Tibial nerve (tissue), 4 donors: Measurements from ENCODE around the gene P2RX7. TPM values are rescaled to one million over a fixed set of nuclear protein-coding genes. Genes with fewer than 3 reads are reported as not detected.

ENCODE experiments used
- DNase-seq, 2 donors: peaks; one replicate each; pipeline ENCODE4 v3.0.0-alpha.2; 2019; ENCODE audit warnings: low spot score in 2 of 2
- H3K27ac ChIP-seq, 4 donors: fragments of 200-600 bp; sonication (generic) in 3 of 4; one replicate each; pipeline ENCODE4 v1.5.1; 2017 to 2019; ENCODE audit warnings: mild to moderate bottlenecking in 1 of 4
- H3K27me3 ChIP-seq, 2 donors: fragments of 200-600 bp; sonication (generic) in 1 of 2; one replicate each; pipeline versions ENCODE4 v1.5.1 to v1.6.0; 2017 to 2019
- H3K36me3 ChIP-seq, 3 donors: fragments of 200-600 bp; sonication (generic); one replicate each; pipeline ENCODE4 v1.5.1; 2018 to 2019
- H3K4me1 ChIP-seq, 4 donors: fragments of 200-600 bp; sonication (generic) in 3 of 4; one replicate each; pipeline ENCODE4 v1.5.1; 2017 to 2019
- H3K4me3 ChIP-seq, 4 donors: fragments of 200-600 bp; sonication (generic) in 3 of 4; one replicate each; pipeline ENCODE4 v1.5.1; 2017 to 2019; ENCODE audit warnings: mild to moderate bottlenecking in 1 of 4, moderate library complexity in 1 of 4
- H3K9me3 ChIP-seq, 4 donors: fragments of 200-600 bp; sonication (generic) in 3 of 4; one replicate each; pipeline ENCODE4 v1.5.1; 2017 to 2019
- CTCF ChIP-seq, 5 experiments: fragments of 200-600 bp in 3 of 5; fragments of 450-650 bp in 2 of 5; sonication (generic) in 3 of 5; IDR thresholded peaks; one replicate each; pipeline ENCODE4 v1.5.1; 2016 to 2019; ENCODE audit warnings: antibody characterized with exemption in 5 of 5, mild to moderate bottlenecking in 3 of 5, moderate library complexity in 2 of 5
- EP300 ChIP-seq, 2 donors: sonication (generic); formaldehyde crosslinking; IDR thresholded peaks; one replicate each; pipeline ENCODE4 v1.6.1; 2017; ENCODE audit warnings: antibody characterized with exemption in 2 of 2, mild to moderate bottlenecking in 1 of 2
- POLR2A ChIP-seq, 2 donors: fragments of 450-650 bp; IDR thresholded peaks; one replicate each; pipeline ENCODE4 v1.6.1; 2017; ENCODE audit warnings: antibody characterized with exemption in 2 of 2, mild to moderate bottlenecking in 2 of 2, moderate library complexity in 2 of 2
- WGBS, 2 donors: methylation state at CpG; one replicate each; pipeline ENCODE4 v1.1.5; 2018; 5-methylcytosine and 5-hydroxymethylcytosine counted together
- total RNA-seq, 4 donors: library from RNA; depleted of rRNA; stranded (reverse); fragments of >200 nt; gene quantifications; one replicate each; pipeline ENCODE4 v1.1.0, GENCODE V29; 2016

Gene P2RX7
- total RNA-seq, 4 donors from 2014 or later, result 5.2 to 13.8 (median 9.5) TPM

DNA sequence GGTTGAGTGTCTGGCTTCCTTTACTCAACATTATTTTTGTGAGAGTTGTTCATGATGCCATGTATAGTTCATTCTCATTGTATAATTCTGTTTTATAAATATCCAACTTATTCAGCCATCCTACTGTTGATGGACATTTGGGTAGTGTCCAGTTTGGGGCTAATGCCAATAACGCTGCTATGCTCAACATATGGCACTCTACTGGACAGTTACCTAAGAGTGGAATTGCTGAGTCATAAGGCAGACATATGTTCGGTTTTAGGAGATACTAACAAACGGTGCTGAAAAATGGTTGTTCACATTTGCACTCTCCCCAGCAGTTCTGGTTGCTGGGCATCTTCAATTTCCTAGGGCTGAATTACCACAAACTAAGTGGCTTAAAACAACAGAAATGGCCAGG, 48.5 kb downstream of the P2RX7 start:
- H3K27ac ChIP-seq, result no peak overlapping the region
- H3K4me1 ChIP-seq, result no peaks in the 10 kb centered on the region
- DNase-seq, result no peak
- H3K9me3 ChIP-seq, result no peaks in the 10 kb centered on the region
- WGBS, 2 donors, result 75 to 86% methylated on average over 3 of the region's 3 CpGs
- no peak overlapping the region for H3K4me3 ChIP-seq
- H3K27me3 ChIP-seq, result no peaks in the 10 kb centered on the region
- TF ChIP-seq EP300 (IDR thresholded peaks at IDR 0.05) (no peak), CTCF (IDR thresholded peaks at IDR 0.05) (no peak), POLR2A (IDR thresholded peaks at IDR 0.05) (no peak)
- peaks cover 0 to 92% (median 0%) of the 10 kb centered on the region in 3 donors for H3K36me3 ChIP-seq

- H3K9me3 ChIP-seq, result no peaks in the 10 kb centered on the region
- peaks cover 0 to 89% (median 0%) of the 10 kb centered on the region in 3 donors for H3K36me3 ChIP-seq
- H3K4me3 ChIP-seq, result no peak overlapping the region
- TF ChIP-seq POLR2A (IDR thresholded peaks at IDR 0.05) (no peak), CTCF (IDR thresholded peaks at IDR 0.05) (no peak), EP300 (IDR thresholded peaks at IDR 0.05) (no peak)
- 87 to 93% methylated on average over 3 of the region's 3 CpGs for WGBS, 2 donors
- no peaks in the 10 kb centered on the region for H3K27me3 ChIP-seq
- no peak overlapping the region for H3K27ac ChIP-seq
- H3K4me1 ChIP-seq, result no peaks in the 10 kb centered on the region
- DNase-seq, result no peak
Measured at GRCh38 chr12:121182222-121182893, 49.7 kb downstream of the P2RX7 start.

DNA sequence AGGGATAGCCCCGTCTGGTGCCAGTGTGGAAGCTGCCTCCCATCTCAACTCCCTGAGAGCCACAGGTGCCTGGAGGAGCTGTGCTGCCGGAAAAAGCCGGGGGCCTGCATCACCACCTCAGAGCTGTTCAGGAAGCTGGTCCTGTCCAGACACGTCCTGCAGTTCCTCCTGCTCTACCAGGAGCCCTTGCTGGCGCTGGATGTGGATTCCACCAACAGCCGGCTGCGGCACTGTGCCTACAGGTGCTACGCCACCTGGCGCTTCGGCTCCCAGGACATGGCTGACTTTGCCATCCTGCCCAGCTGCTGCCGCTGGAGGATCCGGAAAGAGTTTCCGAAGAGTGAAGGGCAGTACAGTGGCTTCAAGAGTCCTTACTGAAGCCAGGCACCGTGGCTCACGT, 51.7 kb downstream of the P2RX7 start:
- Histone ChIP-seq H3K36me3 (peaks cover 0 to 82% (median 0%) of the 10 kb centered on the region in 3 donors), H3K9me3 (no peaks in the 10 kb centered on the region), H3K4me3 (no peak overlapping the region), H3K27me3 (no peaks in the 10 kb centered on the region), H3K4me1 (no peaks in the 10 kb centered on the region), H3K27ac (no peak overlapping the region)
- no peak for TF ChIP-seq CTCF (IDR thresholded peaks at IDR 0.05)
- no peak for TF ChIP-seq POLR2A (IDR thresholded peaks at IDR 0.05)
- DNase-seq, result no peak
- 86 to 90% methylated on average over 9 to 14 of the region's 15 CpGs for WGBS, 2 donors

DNA sequence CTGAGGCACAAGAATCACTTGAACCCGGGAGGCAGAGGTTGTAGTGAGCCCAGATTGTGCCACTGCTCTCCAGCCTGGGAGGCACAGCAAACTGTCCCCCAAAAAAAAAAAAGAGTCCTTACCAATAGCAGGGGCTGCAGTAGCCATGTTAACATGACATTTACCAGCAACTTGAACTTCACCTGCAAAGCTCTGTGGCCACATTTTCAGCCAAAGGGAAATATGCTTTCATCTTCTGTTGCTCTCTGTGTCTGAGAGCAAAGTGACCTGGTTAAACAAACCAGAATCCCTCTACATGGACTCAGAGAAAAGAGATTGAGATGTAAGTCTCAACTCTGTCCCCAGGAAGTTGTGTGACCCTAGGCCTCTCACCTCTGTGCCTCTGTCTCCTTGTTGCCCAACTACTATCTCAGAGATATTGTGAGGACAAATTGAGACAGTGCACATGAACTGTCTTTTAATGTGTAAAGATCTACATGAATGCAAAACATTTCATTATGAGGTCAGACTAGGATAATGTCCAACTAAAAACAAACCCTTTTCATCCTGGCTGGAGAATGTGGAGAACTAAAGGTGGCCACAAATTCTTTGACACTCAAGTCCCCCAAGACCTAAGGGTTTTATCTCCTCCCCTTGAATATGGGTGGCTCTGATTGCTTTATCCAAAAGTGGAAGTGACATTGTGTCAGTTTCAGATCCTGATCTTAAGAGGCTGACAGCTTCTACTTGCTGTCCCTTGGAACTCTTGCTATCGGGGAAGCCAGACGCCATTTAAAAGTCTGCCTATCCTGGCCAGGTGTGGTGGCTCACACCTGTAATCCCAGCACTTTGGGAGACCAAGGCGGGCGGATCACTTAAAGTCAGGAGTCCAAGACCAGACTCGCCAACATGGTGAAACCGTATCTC, 52.6 kb downstream of the P2RX7 start:
- WGBS, 2 donors, result 86 to 96% methylated on average over 7 of the region's 7 CpGs
- no peak overlapping the region for H3K4me3 ChIP-seq
- DNase-seq, result no peak
- H3K36me3 ChIP-seq, result peaks cover 0 to 75% (median 0%) of the 10 kb centered on the region in 3 donors
- no peak overlapping the region for H3K27ac ChIP-seq
- no peaks in the 10 kb centered on the region for H3K4me1 ChIP-seq
- H3K9me3 ChIP-seq, result no peaks in the 10 kb centered on the region
- TF ChIP-seq CTCF (IDR thresholded peaks at IDR 0.05), result no peak
- no peak for TF ChIP-seq EP300 (IDR thresholded peaks at IDR 0.05)
- TF ChIP-seq POLR2A (IDR thresholded peaks at IDR 0.05), result no peak
- H3K27me3 ChIP-seq, result no peaks in the 10 kb centered on the region

GRCh38 chr12:121186826-121187225, 54.1 kb downstream of the P2RX7 start:
- H3K27ac ChIP-seq, result no peak overlapping the region
- no peak for DNase-seq
- H3K27me3 ChIP-seq, result no peaks in the 10 kb centered on the region
- H3K9me3 ChIP-seq, result no peaks in the 10 kb centered on the region
- WGBS, 2 donors, result 86 to 92% methylated on average over 2 of the region's 2 CpGs
- no peak overlapping the region for H3K4me3 ChIP-seq
- H3K4me1 ChIP-seq, result peaks cover 0 to 11% (median 3%) of the 10 kb centered on the region in 4 donors
- H3K36me3 ChIP-seq, result peaks cover 0 to 59% (median 0%) of the 10 kb centered on the region in 3 donors
- no peak for TF ChIP-seq POLR2A (IDR thresholded peaks at IDR 0.05)
- TF ChIP-seq EP300 (IDR thresholded peaks at IDR 0.05), result no peak
- TF ChIP-seq CTCF (IDR thresholded peaks at IDR 0.05), result no peak
